NCI-H146 (cell line): ENCODE measurements around the gene CEP68.
A peak's percentile ranks its signal among the peaks of the same experiment; 100 is the strongest.
"Not testable (repeated sequence)": the region's sequence is repeated elsewhere in the genome, so short reads cannot be mapped to it uniquely, and the experiment has no call there.

Experiments
- DNase-seq: peaks from one replicate; lab custom pipeline; 2025; lab: John Stamatoyannopoulos, UW

CEP68 gene

DNA sequence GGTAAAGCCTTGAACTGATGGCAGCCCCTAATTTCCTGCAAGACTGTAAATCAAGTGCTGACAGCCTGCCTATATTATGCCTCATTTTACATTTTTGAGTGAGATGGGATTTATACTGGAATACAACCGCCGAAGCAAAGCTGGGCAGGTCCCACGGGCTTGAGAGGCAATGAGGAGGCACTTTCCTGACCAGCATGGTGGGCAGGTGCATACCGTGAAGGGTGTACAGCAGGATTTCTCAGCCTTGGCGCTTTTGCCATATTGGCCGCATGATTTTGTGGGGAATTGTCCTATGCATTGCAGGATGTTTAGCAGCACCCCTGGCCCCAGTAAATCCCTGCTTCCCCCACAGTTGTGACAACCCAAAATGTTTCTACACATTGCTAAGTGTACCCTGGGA is 22.8 kb downstream of the CEP68 start:
- DNase-seq, result no peak

DNA sequence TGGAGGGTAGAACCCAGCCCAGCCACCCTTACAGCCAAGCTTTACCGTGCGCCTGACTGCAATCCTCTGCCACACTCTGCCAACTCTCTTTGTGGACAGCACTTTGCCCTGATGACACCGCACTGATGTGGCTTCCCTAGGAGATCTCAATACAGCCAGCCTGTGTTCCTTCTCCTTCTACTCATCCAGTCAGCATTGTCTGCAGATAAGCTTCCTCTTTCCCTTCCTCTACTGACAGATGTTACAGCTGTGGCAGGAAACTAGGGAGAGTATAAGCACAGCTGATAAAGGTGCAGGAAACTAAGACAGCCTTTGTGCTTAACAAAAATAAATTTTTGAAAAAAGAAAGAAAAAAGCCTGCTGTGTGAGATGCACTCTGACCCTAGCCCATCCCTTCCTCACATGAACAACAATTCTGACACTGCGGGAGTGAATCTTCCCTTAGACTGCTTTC is 25.0 kb downstream of the CEP68 start:
- DNase-seq, result no peak

DNA sequence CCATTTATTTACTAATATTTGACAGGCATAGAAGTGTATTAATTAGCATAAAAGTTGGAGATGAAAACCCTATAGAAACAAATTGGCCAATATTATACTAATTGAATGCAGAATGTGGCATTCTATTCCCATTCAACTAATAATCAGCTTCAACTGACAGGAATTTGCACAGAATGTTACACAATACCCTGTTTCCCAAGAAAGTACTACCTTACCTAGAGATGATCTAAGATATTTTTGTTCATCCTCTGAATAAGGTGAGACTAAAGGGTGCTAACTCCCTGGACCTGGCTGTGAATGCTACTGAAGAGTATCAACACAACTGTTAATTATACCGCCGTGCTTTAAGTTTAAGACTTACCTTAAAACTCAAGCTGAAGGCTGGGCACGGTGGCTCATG is 28.9 kb downstream of the CEP68 start:
- DNase-seq, result no peak

DNA sequence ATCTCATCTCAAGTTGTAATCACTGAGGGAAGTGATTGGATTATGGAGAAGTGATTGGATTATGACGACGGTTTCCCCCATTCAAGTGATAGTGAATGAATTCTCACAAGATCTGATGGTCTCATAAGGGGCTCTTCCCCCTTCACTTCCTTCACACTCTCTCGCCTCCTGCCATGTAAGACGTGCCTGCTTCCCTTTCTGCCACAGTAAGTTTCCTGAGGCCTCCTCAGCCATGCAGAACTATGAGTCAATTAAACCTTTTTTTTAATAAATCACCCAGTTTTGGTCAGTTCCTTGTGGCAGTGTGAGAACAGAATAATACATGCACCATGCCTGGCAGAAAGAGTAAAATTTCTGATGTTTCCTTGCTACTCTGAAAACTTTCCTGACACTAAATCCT is 36.6 kb downstream of the CEP68 start:
- no peak for DNase-seq

DNA sequence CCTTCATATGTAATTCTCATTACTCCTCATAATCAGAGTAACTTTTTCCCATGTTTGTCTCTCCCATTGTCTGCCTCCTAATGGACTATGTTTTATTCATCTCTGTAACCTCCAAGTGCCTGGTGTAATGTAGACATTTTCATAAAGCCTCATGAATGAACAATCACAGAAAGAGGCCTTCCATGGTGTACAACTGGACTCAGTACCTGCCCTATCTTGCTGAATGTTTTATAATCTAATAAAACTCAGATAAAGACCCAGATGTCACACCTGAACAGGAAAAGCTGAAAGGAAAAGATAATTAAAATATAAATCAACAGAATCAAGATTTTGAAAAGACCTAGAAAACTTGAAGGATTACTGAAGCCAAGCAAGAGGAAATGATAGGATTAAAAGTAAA is 37.0 kb downstream of the CEP68 start:
- DNase-seq, result no peak

DNA sequence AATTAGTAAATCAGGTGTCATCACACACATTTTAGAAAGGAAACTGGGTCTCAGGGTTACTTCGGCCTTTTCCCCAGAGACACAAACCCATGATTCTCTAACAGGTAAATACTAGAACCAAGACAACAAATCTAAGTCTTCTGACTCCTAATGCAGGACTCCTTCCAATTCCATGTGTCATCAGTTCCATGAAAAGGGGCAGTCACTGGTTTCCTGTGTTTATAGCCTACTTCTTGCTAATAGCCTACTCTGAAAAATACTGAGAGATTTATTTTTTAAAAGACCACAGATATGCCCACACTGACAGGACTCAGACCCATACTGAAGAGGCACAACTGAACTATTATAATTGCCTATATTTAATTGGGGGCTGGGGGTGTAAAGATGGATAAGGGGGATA is 40.7 kb downstream of the CEP68 start:
- no peak for DNase-seq

DNA sequence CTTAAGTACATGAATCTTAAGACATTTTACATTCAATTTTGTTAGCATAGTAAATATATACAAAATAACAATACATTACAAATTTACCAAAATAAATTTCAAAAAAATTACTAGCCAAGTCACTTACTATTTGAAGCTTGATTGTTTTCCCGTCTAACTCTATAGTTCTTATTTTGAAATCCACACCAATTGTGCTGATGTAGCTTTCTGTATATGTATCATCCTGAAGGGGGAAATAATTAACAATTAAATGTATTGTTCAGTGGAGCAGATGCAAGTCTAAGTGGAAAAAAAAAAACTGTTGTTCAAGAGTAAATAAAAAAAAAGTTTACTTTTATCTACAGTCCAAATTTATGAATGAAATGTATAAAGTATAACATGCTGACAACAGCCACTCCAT is 41.6 kb downstream of the CEP68 start:
- no peak for DNase-seq

DNA sequence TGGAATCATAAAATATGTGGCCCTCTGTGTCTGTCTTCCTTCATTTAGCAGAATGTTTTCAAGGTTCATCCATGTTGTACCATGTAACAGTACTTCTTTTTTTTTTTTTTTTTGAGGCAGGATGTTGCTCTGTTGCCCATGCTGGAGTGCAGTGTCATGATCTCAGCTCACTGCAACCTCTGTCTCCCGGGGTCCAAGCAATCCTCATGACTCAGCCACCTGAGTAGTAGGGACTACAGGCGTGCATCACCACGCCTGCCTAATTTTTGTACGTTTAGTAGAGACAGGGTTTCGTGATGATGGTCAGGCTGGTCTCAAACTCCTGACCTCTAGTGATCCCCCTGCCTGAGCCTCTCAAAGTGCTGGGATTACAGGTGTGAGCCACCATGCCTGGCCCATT is 42.5 kb downstream of the CEP68 start:
- no peak for DNase-seq

DNA sequence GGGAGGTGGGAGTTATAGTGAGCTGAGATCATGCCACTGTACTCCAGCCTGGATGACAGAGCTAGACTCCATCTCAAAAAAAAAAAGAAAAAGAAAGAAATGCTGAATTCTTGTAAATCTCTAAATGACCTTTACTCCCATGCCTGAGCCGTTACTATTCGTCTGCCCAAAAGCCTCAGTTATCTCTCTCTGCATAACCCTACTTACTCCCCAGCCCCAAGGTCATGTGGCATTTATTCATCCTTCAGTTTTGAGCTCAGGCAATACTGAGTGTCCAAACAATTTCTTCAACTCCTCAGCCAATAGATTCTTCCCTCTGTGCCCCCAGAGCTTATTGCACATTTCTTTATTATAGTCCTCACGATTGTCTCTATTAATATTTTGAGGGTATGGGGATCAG is 44.9 kb downstream of the CEP68 start:
- DNase-seq, result no peak

DNA sequence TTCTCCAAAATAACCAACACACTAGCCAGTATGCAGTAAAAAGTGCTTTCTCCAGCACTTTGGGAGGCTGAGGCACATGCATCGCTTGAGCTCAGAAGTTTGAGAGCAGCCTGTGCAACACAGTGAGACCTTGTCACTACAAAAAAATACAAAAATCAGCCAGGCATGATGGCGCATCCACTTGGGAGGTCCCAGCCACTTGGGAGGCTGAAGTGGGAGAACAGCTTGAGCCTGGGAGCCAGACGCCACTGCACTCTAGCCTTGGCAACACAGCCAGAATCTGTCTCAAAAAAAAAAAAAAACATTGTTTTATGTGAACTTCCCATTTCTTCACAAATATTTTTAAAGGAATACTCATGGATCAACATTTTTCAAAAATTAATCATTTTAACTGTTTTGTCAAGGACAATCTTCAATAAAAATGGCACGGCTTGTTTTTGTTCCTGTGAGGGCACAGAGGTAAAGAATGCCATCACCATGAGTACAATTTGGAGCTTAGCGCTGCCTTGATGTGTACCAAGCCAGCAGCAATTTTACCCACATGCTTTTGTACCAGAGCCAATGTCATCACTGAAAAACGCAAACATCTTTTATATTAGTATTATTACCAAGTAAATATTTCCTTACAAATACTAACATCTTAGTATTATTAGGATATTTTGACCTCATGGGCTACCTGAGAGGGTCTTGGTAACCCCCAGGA is 46.9 kb downstream of the CEP68 start:
- no peak for DNase-seq

DNA sequence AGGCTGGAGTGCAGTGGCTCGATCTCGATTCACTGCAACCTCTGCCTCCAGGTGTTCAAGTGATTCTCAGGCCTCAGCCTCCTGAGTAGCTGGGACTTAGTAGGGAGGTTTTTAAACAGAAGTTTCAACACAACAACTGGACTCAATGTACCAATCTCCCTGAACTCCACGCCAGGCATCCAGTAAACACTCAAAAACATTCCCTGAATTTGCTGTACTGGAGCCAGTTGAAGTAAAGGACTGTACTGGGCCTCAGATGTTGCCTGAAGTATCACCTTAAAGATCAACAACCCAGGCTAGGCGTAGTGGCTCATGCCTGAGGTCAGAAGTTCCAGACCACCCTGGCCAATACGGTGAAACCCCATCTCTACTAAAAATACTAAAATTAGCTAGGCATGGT is 51.3 kb downstream of the CEP68 start:
- no peak for DNase-seq

DNA sequence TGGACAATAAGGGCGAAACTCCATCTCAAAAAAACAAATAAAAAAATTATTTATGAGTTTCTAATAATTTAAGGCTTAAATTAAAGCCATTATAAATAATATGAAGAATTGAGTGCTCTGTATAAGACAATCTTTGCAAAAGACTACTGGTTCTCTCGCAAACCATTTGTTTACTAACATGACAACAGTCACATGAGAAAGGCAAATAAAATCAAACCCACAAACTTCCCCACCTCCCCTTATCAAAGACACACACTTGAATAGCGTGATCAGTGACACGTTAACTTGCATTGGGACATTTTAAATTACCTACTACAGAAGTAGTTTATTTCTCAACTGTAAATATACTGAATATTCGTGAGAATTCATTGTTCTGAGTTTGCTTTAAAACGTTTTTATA is 52.6 kb downstream of the CEP68 start:
- DNase-seq, result no peak

DNA sequence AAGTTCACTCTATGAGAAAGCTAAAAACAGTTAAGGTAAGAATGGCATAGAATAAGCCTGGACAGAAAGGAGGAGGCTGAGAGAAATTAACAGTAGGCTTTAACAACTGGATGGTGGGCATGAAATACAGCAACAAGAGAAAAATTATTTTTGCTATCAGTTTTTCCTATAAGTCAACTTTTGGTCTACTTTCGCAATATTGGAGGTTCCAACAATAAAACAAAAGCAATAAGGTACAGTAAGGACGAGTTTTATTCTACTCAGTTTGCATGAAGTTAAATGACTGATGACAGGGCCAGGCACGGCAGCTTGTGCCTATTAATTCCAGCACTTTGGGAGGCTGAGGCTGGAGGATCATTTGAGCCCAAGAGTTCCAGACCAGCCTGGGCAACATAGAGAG is 56.4 kb downstream of the CEP68 start:
- DNase-seq, result no peak

DNA sequence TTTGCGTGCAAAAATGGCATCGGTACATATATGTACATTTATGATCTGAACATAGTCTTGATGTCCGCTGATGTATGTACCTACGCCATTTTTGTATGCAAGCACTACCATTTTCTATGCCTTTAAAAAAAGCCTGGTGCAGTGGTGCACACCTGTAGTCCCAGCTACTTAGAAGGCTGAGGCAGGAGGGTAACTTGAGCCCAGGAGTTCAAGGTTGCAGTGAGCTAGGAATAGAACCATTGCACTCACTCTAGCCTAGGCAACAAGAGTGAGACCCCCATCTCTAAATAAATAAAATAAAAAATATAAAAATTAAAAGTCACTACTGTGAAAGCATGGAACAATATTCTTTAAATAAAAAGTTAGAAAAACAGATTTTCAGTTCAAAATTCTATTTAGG is 57.0 kb downstream of the CEP68 start:
- no peak for DNase-seq

DNA sequence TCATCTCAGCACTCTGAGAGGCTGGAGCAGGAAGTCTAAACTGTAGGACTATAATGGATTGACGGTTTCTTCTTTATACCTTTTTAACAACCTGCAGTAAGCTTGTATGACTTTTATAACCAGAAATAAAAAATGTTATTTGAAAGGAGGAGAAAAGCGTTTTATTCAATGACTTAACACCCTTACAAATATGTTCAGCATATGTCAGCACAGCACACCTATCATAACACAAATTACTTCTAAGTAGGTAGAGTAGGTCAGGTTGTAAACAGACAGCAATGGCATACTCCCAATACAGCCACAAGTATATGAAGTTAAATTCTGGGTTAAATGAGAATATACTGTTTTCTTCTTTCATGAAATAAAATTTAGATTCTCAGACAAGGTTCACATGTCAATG is 57.6 kb downstream of the CEP68 start:
- no peak for DNase-seq

DNA sequence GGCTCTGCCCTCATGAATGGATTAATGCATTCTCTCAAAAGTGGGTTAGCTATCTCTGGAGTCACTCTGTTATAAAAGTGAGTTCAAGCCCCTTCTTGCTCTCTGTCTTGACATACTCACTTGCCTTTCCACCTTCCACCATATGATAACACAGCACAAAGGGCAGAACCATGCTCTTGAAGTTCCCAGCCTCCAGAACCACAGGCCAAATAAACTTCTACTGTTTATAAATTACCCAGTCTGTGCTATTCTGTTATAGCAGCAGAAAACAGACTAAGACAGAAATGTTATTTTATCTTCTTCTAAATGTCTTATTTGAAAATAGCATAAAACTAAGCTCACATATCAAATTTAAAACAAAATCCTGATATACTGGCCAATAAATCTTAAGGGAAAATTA is 58.7 kb downstream of the CEP68 start:
- DNase-seq, result no peak

DNA sequence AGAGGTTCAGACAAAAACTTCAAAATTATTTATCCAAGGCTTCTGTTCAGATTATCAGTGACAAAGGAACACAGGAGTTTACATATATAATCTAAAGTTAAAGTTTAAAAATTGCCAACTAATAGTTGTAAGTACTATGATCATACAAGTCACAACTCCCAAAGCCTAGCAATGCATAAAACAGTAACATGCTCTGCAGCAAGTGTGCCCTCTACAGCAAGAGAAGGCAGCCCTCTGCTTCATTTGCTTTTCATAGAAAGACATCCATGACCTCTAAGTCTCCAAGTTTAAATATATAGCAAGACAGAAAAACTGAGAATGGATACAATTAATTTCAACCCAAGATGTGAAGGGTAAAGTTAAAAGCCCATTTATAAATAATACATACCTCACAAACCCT is 60.4 kb downstream of the CEP68 start:
- DNase-seq, result no peak

DNA sequence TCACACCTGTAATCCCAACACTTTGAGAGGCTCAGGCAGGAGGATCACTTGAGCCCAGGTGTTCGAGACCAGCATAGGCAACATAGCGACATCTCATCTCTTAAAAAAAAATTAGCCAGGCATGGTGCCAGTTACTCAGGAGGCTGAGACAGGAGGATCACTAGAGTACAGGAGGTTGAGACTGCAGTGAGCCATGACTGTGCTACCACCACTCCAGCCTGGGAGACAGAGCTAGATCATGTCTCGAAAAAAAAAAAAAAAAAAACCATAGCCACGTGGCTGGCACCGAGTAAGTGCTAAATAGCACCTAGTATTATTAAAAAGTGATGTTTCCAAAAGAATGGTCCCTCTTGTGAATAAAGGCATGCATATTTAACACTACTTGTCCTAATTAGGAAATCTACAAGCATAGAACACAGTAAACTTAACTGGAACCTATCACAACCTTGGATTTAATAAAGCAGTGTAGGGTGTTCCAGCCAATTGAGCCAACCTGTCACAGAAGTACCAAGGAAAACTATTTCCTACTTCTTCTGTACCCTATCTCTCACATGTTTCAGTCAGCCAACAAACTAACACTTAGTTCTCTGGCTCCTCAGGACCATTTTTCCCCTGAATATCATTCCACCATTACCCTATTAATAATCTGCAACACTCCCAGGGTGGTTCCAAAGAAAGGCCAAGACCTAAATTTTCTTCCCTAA is 64.9 kb downstream of the CEP68 start:
- no peak for DNase-seq

DNA sequence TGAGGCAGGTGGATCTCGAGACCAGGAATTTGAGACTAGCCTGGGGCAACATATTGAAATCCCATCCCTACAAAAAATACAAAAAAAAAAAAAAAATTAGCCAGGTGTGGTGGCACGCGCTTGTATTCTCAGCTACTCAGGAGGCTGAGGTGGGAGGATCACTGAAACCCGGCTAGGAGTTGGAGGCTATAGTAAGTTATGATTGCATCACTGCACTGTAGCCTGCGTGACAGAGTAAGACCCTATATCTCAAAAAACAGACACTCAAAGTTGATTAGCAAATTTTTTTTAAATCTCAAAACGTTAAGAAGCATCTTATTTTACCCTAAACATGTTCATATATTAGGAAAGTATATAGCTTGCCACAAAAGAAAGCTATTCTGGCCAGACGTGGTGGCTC is 66.1 kb downstream of the CEP68 start:
- DNase-seq, result no peak

DNA sequence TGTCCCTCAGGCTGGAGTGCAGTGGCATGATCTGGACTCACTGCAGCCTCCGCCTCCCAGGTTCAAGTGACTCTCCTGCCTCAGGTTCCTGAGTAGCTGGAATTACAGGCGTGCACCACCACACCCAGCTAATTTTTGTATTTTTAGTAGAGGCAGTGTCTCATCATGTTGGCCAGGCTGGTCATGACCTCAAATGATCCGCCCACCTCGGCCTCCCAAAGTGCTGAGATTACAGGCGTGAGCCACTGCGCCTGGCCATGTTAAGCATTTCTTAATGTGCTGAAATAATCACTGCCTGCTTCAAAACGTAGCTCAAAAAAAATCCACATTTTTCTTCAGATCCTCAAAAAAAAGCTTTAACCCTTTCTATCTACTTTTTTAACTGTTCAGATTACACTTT is 69.2 kb downstream of the CEP68 start:
- not testable (repeated sequence) for DNase-seq

DNA sequence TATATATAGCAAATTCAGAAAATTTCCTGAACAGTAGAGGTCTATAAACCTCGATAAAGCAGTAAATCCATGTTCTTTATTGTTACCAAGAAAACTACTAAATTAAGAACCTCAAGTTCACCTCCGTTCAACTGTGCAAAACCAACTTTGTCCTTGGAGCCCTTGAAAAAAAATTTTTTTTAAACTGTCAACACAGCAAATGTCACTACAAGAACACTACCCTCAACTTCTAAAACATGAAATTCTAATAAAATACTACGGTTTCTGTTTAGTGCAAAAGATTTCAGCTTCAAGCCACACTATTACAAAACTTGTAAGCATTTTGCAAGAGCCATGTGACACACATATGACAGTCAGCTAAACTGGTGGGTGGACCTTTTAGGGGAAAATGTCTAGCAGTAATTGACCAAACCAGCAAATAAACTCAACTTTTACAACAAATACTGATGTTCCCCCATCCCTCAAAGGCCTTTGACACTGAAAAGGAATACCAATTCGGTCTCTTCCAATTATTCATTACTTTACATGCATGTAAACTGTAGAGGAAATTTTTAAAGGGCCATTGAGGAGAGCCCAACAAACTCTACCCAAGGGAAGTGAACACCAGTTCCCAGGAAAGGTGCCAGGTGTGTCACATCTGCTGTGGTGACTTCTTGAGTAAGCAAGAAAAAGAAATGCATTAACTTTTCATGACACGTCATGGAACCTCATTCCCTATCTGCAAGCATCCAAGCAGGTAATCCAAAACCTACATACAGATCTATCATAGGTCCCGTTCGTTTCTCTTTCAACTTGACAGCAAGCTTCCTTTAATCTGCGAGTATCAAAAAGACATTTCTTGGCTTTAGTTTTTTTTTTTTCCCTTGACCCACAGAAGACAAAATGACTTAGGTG is 72.3 kb downstream of the CEP68 start:
- DNase-seq, result no peak

DNA sequence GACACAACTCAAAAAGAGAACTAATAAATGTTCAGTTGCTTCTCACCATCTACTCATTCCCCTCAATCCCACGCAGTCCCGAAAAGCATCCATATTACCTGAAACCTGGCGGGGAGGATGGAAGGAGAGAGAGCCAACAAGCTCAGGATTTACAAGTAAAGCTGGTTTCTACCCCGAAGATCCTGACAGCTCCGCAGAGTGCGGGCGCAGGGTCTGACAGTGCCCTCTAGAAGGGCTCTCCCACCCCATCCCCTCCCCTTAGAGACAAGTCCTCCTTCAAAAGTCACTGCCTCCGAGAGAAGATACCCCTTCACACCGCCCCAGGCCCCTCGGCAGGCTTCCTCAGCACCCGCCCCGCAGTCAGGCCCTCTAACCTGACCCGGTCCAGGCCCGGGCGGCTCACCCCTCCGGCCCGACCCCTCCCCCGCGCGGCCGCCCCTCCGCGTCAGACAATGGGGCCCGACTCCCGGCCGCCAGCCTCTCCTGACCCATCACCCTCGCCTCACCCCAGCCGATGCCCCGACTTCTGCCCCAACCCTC is 73.1 kb downstream of the CEP68 start:
- DNase-seq, result peak; percentile 23
